H1 (cell line): Measurements from ENCODE around the gene PIK3R1. TPM values are rescaled to one million over a fixed set of nuclear protein-coding genes. Genes with fewer than 3 reads are reported as not detected.

ENCODE experiments used
- CHD1 ChIP-seq: IDR thresholded peaks from 2 replicates; pipeline ENCODE4 v1.6.1; 2012; ENCODE audit warnings: low read depth, low read length, improper control_type of control experiment
- CREB1 ChIP-seq: IDR thresholded peaks from 2 replicates; pipeline ENCODE4 v1.6.1; 2012; ENCODE audit warnings: inconsistent platforms
- CTBP2 ChIP-seq: IDR thresholded peaks from 2 replicates; pipeline ENCODE4 v1.7.0; 2011; ENCODE audit warnings: borderline replicate concordance, mild to moderate bottlenecking, moderate library complexity, mixed read lengths, low read length; ENCODE audit not compliant: insufficient read depth, insufficient read length
- GTF2F1 ChIP-seq: IDR thresholded peaks from 2 replicates; pipeline ENCODE4 v1.6.1; 2012; ENCODE audit warnings: low read depth, low read length, improper control_type of control experiment, borderline replicate concordance
- HDAC6 ChIP-seq: IDR thresholded peaks from one replicate; pipeline ENCODE4 v1.7.1; 2012; ENCODE audit warnings: low read depth, mild to moderate bottlenecking, inconsistent platforms, low read length, moderate library complexity
- SIRT6 ChIP-seq: IDR thresholded peaks from one replicate; pipeline ENCODE4 v1.7.1; 2012; ENCODE audit warnings: low read length, inconsistent platforms
- SIX5 ChIP-seq: IDR thresholded peaks from 2 replicates; pipeline ENCODE4 v1.6.1; 2011; ENCODE audit warnings: mild to moderate bottlenecking, low read depth, low read length
- SP4 ChIP-seq: IDR thresholded peaks from 2 replicates; pipeline ENCODE4 v1.6.1; 2012; ENCODE audit warnings: low read length, inconsistent platforms
- TBP ChIP-seq: IDR thresholded peaks from 2 replicates; pipeline ENCODE4 v1.6.1; 2011; ENCODE audit warnings: low read depth, low read length, improper control_type of control experiment
- TCF12 ChIP-seq: IDR thresholded peaks from 2 replicates; pipeline ENCODE4 v1.6.1; 2011; ENCODE audit warnings: low read depth, mild to moderate bottlenecking, low read length
- polyA plus RNA-seq, 7 experiments: library from polyadenylated mRNA; depleted of rRNA in 3 of 7; stranded (reverse) in 5 of 7; unstranded in 2 of 7; fragments of >200 nt in 5 of 7; fragments of 200-250 nt in 2 of 7; gene quantifications; 1 replicate in 5 of 7; 2 replicates in 1 of 7; 4 replicates in 1 of 7; pipeline versions ENCODE4 v1.2.1 to v1.2.3, GENCODE V29; 2011 to 2013; ENCODE audit warnings: missing spikeins in 2 of 7, mixed read lengths in 2 of 7
- total RNA-seq: library from RNA; stranded (reverse); fragmentation: NEBNext Ultra II Directional; extraction: Animal tissue kit (Norgen Biotek cat#: 25700); gene quantifications from 2 replicates; pipeline ENCODE4 v1.2.1, GENCODE V29; 2021
- TF ChIP-seq, protein P1 (sequence below): fragments of 300-600 bp; sonication (generic); IDR thresholded peaks from 2 replicates; pipeline ENCODE4 v1.7.1; 2012; ENCODE audit warnings: low read length, moderate library complexity, mild to moderate bottlenecking, inconsistent platforms; ENCODE audit not compliant: insufficient replicate concordance
- TF ChIP-seq, protein P2 (sequence below): IDR thresholded peaks from 2 replicates; pipeline ENCODE4 v1.6.1; 2012; ENCODE audit warnings: low read length, inconsistent platforms

The PIK3R1 gene
- total and polyA plus RNA-seq, 2 of the 8 experiments (the other 6 are each of a cell fraction or from before 2014, with no cell fraction given), result 2.3 to 13.7 TPM

DNA sequence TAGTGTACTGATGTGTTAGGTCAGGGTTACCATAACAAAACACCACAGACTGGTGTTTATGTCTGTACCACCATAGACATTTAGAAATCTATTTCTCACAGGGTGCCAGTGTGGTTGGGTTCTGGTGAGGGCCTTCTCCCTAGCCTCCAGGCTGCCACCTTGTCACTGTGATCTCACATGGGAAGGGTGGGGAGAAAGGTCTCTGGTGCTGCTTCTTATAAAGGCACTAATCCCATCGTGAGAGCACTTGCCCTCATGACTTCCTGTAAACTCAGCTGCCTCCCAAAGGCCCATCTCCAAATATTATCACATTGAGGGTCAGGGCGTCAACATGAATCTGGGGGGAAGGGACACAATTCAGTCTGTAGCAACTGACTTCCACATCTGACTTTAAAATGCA is 49.8 kb downstream of the PIK3R1 start (continued):
- TF ChIP-seq, protein P1, sequence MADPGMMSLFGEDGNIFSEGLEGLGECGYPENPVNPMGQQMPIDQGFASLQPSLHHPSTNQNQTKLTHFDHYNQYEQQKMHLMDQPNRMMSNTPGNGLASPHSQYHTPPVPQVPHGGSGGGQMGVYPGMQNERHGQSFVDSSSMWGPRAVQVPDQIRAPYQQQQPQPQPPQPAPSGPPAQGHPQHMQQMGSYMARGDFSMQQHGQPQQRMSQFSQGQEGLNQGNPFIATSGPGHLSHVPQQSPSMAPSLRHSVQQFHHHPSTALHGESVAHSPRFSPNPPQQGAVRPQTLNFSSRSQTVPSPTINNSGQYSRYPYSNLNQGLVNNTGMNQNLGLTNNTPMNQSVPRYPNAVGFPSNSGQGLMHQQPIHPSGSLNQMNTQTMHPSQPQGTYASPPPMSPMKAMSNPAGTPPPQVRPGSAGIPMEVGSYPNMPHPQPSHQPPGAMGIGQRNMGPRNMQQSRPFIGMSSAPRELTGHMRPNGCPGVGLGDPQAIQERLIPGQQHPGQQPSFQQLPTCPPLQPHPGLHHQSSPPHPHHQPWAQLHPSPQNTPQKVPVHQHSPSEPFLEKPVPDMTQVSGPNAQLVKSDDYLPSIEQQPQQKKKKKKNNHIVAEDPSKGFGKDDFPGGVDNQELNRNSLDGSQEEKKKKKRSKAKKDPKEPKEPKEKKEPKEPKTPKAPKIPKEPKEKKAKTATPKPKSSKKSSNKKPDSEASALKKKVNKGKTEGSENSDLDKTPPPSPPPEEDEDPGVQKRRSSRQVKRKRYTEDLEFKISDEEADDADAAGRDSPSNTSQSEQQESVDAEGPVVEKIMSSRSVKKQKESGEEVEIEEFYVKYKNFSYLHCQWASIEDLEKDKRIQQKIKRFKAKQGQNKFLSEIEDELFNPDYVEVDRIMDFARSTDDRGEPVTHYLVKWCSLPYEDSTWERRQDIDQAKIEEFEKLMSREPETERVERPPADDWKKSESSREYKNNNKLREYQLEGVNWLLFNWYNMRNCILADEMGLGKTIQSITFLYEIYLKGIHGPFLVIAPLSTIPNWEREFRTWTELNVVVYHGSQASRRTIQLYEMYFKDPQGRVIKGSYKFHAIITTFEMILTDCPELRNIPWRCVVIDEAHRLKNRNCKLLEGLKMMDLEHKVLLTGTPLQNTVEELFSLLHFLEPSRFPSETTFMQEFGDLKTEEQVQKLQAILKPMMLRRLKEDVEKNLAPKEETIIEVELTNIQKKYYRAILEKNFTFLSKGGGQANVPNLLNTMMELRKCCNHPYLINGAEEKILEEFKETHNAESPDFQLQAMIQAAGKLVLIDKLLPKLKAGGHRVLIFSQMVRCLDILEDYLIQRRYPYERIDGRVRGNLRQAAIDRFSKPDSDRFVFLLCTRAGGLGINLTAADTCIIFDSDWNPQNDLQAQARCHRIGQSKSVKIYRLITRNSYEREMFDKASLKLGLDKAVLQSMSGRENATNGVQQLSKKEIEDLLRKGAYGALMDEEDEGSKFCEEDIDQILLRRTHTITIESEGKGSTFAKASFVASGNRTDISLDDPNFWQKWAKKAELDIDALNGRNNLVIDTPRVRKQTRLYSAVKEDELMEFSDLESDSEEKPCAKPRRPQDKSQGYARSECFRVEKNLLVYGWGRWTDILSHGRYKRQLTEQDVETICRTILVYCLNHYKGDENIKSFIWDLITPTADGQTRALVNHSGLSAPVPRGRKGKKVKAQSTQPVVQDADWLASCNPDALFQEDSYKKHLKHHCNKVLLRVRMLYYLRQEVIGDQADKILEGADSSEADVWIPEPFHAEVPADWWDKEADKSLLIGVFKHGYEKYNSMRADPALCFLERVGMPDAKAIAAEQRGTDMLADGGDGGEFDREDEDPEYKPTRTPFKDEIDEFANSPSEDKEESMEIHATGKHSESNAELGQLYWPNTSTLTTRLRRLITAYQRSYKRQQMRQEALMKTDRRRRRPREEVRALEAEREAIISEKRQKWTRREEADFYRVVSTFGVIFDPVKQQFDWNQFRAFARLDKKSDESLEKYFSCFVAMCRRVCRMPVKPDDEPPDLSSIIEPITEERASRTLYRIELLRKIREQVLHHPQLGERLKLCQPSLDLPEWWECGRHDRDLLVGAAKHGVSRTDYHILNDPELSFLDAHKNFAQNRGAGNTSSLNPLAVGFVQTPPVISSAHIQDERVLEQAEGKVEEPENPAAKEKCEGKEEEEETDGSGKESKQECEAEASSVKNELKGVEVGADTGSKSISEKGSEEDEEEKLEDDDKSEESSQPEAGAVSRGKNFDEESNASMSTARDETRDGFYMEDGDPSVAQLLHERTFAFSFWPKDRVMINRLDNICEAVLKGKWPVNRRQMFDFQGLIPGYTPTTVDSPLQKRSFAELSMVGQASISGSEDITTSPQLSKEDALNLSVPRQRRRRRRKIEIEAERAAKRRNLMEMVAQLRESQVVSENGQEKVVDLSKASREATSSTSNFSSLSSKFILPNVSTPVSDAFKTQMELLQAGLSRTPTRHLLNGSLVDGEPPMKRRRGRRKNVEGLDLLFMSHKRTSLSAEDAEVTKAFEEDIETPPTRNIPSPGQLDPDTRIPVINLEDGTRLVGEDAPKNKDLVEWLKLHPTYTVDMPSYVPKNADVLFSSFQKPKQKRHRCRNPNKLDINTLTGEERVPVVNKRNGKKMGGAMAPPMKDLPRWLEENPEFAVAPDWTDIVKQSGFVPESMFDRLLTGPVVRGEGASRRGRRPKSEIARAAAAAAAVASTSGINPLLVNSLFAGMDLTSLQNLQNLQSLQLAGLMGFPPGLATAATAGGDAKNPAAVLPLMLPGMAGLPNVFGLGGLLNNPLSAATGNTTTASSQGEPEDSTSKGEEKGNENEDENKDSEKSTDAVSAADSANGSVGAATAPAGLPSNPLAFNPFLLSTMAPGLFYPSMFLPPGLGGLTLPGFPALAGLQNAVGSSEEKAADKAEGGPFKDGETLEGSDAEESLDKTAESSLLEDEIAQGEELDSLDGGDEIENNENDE, result no peak
- TF ChIP-seq SP4 (no peak), TCF12 (no peak), CHD1 (no peak), SIRT6 (no peak), GTF2F1 (no peak), CREB1 (no peak), CTBP2 (no peak), HDAC6 (no peak), SIX5 (no peak), TBP (no peak)
- TF ChIP-seq, protein P2, sequence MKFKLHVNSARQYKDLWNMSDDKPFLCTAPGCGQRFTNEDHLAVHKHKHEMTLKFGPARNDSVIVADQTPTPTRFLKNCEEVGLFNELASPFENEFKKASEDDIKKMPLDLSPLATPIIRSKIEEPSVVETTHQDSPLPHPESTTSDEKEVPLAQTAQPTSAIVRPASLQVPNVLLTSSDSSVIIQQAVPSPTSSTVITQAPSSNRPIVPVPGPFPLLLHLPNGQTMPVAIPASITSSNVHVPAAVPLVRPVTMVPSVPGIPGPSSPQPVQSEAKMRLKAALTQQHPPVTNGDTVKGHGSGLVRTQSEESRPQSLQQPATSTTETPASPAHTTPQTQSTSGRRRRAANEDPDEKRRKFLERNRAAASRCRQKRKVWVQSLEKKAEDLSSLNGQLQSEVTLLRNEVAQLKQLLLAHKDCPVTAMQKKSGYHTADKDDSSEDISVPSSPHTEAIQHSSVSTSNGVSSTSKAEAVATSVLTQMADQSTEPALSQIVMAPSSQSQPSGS, result no peak
